GM13977 (cell line): ENCODE measurements around the gene HIVEP3.

Experiments used
- DNase-seq: peaks from one replicate; pipeline ENCODE4 v3.0.0; 2012; ENCODE audit warnings: low spot score
- CTCF ChIP-seq: IDR thresholded peaks from 2 replicates; pipeline ENCODE4 v1.5.1; 2012; ENCODE audit warnings: mild to moderate bottlenecking, control low read depth; ENCODE audit not compliant: insufficient read depth; ENCODE audit errors: extremely low read depth, missing control alignments
- in situ Hi-C: fragments of 300-500 bp; cut with MboI; formaldehyde crosslinking; loops from one replicate; pipeline ENCODE4 v1.12.0; 2022; ENCODE audit warnings: low sequenced_read_pairs, low pct_unique_long_range_greater_than_20kb, mixed read lengths, inconsistent platforms; ENCODE audit not compliant: unreplicated experiment

Gene HIVEP3

DNA sequence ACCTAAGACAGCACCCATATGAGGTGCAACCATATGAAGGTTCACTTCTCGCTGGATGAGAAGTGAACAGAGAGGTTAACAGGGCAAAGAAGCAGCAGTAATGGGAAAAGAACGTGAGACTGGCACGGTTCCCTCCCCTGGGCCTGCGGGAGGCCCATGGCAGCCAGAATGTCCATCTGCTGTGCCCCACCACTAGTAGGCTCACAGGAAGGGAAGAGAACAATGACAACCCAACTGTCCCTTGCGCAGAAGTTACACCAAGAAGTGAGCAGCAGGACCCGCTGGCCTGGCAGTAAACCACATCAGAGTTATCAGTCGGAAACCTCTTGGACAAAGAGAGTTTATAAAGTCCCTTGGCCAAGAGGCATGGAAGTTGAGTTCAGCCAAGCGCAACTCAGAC, 11.3 kb downstream of the HIVEP3 start:
- DNase-seq = no peak
- in situ Hi-C loops = no loop called here
- no peak for TF ChIP-seq CTCF

DNA sequence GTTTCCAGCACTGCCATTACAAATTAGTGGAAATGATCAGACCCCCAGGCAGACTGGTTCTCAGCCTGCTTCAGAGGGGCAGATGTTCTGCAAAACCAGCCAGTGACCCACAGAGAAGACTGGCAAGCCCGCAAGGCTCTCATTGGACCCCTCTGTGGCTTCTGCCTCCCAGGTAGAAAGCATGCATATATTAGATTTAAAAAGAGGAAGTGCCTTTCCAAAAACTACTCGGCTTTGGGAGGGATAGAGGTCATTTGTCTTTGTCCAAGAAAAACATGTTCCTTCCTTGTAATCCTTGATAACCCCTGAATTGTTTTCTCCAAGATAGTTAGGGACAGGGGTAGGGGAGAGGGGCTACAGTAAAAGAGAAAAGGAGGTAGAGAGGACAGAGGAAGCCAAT, 11.8 kb downstream of the HIVEP3 start:
- DNase-seq = no peak
- in situ Hi-C loops = no loop called here
- no peak for TF ChIP-seq CTCF

DNA sequence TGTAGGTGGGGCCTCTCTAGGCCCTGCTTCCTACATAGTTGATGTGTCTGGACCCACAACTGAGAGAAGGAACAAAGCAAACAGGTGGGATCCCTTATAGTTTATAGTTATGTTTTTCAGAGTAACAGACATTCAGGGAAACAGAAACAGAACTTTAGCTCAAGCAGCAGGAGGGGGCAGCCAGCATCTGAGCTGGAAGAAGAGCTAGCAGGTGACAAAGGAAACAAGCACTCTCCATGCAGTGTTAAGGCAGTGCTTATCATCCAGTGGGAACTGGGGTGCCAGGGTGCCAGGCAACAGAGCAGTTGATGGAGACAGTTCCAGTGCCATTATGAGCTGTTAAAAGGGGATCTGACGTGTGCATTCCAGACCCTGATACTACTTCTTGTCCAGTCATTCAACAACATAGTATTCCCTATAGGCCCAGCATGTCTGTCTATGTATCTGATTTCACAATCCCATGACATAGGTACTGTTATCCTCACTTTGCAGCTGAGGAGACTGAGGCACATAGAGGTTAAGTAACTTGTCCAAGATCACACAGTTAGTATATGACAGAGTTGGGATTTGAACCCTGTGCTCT, 13.5 kb downstream of the HIVEP3 start:
- in situ Hi-C loops = no loop called here
- TF ChIP-seq CTCF = no peak
- DNase-seq = no peak

GRCh38 chr1:41902664-41903063, 16.1 kb downstream of the HIVEP3 start:
- in situ Hi-C loops = no loop called here
- DNase-seq = no peak
- TF ChIP-seq CTCF = no peak

- DNase-seq = no peak
- in situ Hi-C loops = no loop called here
- no peak for TF ChIP-seq CTCF
Measured at GRCh38 chr1:41902159-41902577, 16.6 kb downstream of the HIVEP3 start.

DNA sequence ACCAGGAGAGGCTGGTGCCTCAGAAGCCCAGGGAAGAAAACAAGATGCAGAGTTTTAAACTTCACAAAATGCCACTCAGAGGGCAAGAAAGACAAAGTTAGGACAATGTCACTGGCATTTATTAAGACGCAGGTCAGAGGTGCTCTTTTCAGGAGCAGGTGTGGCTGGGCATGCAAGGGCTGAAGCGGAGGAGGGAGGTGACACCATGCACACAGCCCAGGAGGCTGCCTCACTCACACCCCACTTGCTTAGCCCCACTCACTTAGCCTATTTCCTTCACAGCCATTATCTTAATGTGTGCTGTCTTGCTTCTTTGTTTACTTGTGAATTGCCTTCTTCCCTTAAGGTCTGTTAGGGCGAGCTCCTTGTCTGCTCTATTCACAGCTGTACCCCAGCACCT, 17.2 kb downstream of the HIVEP3 start:
- no peak for TF ChIP-seq CTCF
- no peak for DNase-seq
- in situ Hi-C loops = no loop called here
